Testis (tissue), 2 donors: ENCODE measurements around the gene OTOR.

Experiments
- POLR2A ChIP-seq: fragments of 450-650 bp; IDR thresholded peaks from one replicate; pipeline ENCODE4 v1.6.1; 2017; ENCODE audit warnings: antibody characterized with exemption, mild to moderate bottlenecking, moderate library complexity
- TF ChIP-seq, protein P1 (sequence below), 3 experiments: fragments of 450-650 bp in 2 of 3; fragments of 200-600 bp in 1 of 3; sonication (generic) in 1 of 3; IDR thresholded peaks; one replicate each; pipeline ENCODE4 v1.5.1; 2016 to 2019; ENCODE audit warnings: antibody characterized with exemption in 3 of 3, mild to moderate bottlenecking in 2 of 3, moderate library complexity in 1 of 3

DNA sequence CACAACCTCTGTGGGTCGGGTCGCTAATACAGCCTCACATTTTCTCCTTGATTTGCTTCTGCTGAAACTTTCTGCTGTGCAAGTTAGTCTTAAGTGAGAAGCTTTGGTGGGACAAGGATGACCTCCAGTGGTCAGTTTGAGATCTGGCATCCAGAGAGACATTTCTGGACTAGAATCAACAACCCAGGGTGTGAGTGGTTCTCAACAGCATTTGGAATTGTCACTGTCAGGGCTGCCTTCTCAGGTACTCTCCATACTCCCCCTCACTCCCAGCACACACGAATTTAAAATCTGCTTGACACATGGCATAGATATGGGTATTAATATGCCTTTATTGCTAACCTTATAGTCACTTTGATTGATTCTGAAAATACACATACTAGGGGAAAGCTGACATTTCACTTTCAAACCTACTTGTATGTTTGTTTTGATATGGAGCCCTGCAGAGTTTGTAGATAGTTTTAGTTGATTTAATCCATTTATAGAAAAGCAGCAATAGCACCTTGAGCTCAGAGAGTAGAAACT is 13.2 kb downstream of the OTOR start:
- TF ChIP-seq, protein P1, sequence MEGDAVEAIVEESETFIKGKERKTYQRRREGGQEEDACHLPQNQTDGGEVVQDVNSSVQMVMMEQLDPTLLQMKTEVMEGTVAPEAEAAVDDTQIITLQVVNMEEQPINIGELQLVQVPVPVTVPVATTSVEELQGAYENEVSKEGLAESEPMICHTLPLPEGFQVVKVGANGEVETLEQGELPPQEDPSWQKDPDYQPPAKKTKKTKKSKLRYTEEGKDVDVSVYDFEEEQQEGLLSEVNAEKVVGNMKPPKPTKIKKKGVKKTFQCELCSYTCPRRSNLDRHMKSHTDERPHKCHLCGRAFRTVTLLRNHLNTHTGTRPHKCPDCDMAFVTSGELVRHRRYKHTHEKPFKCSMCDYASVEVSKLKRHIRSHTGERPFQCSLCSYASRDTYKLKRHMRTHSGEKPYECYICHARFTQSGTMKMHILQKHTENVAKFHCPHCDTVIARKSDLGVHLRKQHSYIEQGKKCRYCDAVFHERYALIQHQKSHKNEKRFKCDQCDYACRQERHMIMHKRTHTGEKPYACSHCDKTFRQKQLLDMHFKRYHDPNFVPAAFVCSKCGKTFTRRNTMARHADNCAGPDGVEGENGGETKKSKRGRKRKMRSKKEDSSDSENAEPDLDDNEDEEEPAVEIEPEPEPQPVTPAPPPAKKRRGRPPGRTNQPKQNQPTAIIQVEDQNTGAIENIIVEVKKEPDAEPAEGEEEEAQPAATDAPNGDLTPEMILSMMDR (IDR thresholded peaks at IDR 0.05) = peak; percentile 34 to 56 (median 52)
- no peak for TF ChIP-seq POLR2A
